Gastrocnemius medialis (tissue), 4 donors: Measurements from ENCODE around the gene LITAFD. TPM values are rescaled to one million over a fixed set of nuclear protein-coding genes. Genes with fewer than 3 reads are reported as not detected.

Experiments
- ATAC-seq, 2 donors: fragments of 150-250 bp; one replicate each; pipeline ENCODE4 v1.9.1; 2016
- DNase-seq, 2 donors: peaks; one replicate each; pipeline ENCODE4 v3.0.0-alpha.2; 2019
- H3K27ac ChIP-seq, 4 donors: fragments of 200-600 bp; sonication (generic); 1 replicate in 1 of 4; 2 replicates in 3 of 4; pipeline ENCODE4 v1.5.1; 2016 to 2018; ENCODE audit warnings: mild to moderate bottlenecking in 2 of 4, moderate library complexity in 1 of 4
- H3K27me3 ChIP-seq, 3 donors: fragments of 200-600 bp; sonication (generic) in 2 of 3; 1 replicate in 1 of 3; 2 replicates in 2 of 3; pipeline versions ENCODE4 v1.5.1 to v1.6.0; 2016 to 2019; ENCODE audit warnings: mild to moderate bottlenecking in 1 of 3, moderate library complexity in 1 of 3
- H3K36me3 ChIP-seq, 2 donors: fragments of 200-600 bp; sonication (generic) in 1 of 2; one replicate each; pipeline ENCODE4 v1.5.1; 2017 to 2018
- H3K4me1 ChIP-seq, 2 donors: fragments of 200-600 bp; sonication (generic) in 1 of 2; one replicate each; pipeline ENCODE4 v1.5.1; 2016 to 2017; ENCODE audit warnings: mild to moderate bottlenecking in 2 of 2
- H3K4me3 ChIP-seq, 4 donors: fragments of 200-600 bp; sonication (generic) in 3 of 4; 1 replicate in 1 of 4; 2 replicates in 3 of 4; pipeline ENCODE4 v1.5.1; 2016 to 2019; ENCODE audit warnings: mild to moderate bottlenecking in 2 of 4
- H3K9me3 ChIP-seq, 3 donors: fragments of 200-600 bp; sonication (generic) in 2 of 3; 1 replicate in 1 of 3; 2 replicates in 2 of 3; pipeline ENCODE4 v1.5.1; 2016 to 2019
- CTCF ChIP-seq, 5 experiments: fragments of 450-650 bp in 3 of 5; fragments of 200-600 bp in 2 of 5; sonication (generic) in 2 of 5; IDR thresholded peaks in 4 of 5; conservative IDR thresholded peaks in 1 of 5; 1 replicate in 4 of 5; 2 replicates in 1 of 5; pipeline ENCODE4 v1.5.1; 2016 to 2019; ENCODE audit warnings: antibody characterized with exemption in 5 of 5, mild to moderate bottlenecking in 3 of 5, moderate library complexity in 3 of 5
- POLR2A ChIP-seq, 2 donors: fragments of 450-650 bp; IDR thresholded peaks; one replicate each; pipeline ENCODE4 v1.6.1; 2017; ENCODE audit warnings: antibody characterized with exemption in 2 of 2, mild to moderate bottlenecking in 2 of 2, moderate library complexity in 2 of 2
- in situ Hi-C, 4 donors: fragments of 200-750 bp; cut with MboI; loops; one replicate each; pipeline versions ENCODE4 v1.15.0 to v1.8.0; 2017; ENCODE audit warnings: low sequenced_read_pairs in 4 of 4
- intact Hi-C: fragments of 100-400 bp; cut with DNase I; formaldehyde crosslinking; loops from one replicate; pipeline ENCODE4 v1.15.1; 2023; ENCODE audit warnings: low total_unique reads
- total RNA-seq, 4 donors: library from RNA; depleted of rRNA; stranded (reverse); fragments of >200 nt; gene quantifications; one replicate each; pipeline versions ENCODE4 v1.1.0 to v1.2.3, GENCODE V29; 2016

The LITAFD gene
- total RNA-seq, 4 donors from 2014 or later = not detected

GRCh38 chr16:8887431-8887765 is 5.2 kb downstream of the LITAFD start:
- Histone ChIP-seq H3K27ac (peak overlapping the region; percentile 59 to 81 (median 77)), H3K27me3 (peaks cover 0 to 8% (median 7%) of the 10 kb centered on the region in 3 donors), H3K9me3 (no peaks in the 10 kb centered on the region), H3K36me3 (peaks cover 0 to 22% of the 10 kb centered on the region in 2 donors), H3K4me3 (no peak overlapping the region), H3K4me1 (peaks cover 11 to 36% of the 10 kb centered on the region in 2 donors)
- TF ChIP-seq CTCF (IDR thresholded peaks at IDR 0.05 in 4 of 5, conservative IDR thresholded peaks at IDR 0.05 in 1 of 5) (no peak), POLR2A (IDR thresholded peaks at IDR 0.05) (no peak)
- in situ Hi-C loops (loop anchor here in 1 of 4 donors (25.0 kb wide), 1 partner anchor 225 kb away; the partner anchor contains the start of gene ABAT), intact Hi-C loops (loop anchor here (5.0 to 10.0 kb wide), 2 partner anchors 70 to 217 kb away; no protein-coding TSS in a partner anchor)
- DNase-seq (no peak), ATAC-seq (no peak)

GRCh38 chr16:8887952-8888560 is 5.9 kb downstream of the LITAFD start:
- intact Hi-C loops (loop anchor here (5.0 to 10.0 kb wide), 2 partner anchors 69 to 217 kb away; no protein-coding TSS in a partner anchor), in situ Hi-C loops (loop anchor here in 1 of 4 donors (25.0 kb wide), 1 partner anchor 226 kb away; the partner anchor contains the start of gene ABAT)
- no peak overlapping the region for H3K4me3 ChIP-seq
- peak overlapping the region; percentile 59 to 81 (median 77) for H3K27ac ChIP-seq
- H3K9me3 ChIP-seq = no peaks in the 10 kb centered on the region
- peak; percentile 91 to 96 for DNase-seq
- ATAC-seq = peak; percentile 68 to 76
- peaks cover 0 to 5% (median 3%) of the 10 kb centered on the region in 3 donors for H3K27me3 ChIP-seq
- H3K36me3 ChIP-seq = peaks cover 0 to 26% of the 10 kb centered on the region in 2 donors
- H3K4me1 ChIP-seq = peaks cover 17 to 36% of the 10 kb centered on the region in 2 donors
- TF ChIP-seq CTCF (IDR thresholded peaks at IDR 0.05 in 4 of 5, conservative IDR thresholded peaks at IDR 0.05 in 1 of 5) (no peak), POLR2A (IDR thresholded peaks at IDR 0.05) (peak in 1 of 2 donors; percentile 30)

- Histone ChIP-seq H3K9me3 (no peaks in the 10 kb centered on the region), H3K36me3 (peaks cover 0 to 38% of the 10 kb centered on the region in 2 donors), H3K4me1 (peaks cover 24 to 34% of the 10 kb centered on the region in 2 donors), H3K27me3 (peaks cover 0 to 2% (median 0%) of the 10 kb centered on the region in 3 donors), H3K4me3 (no peak overlapping the region), H3K27ac (peak overlapping the region; percentile 59 to 81 (median 77))
- TF ChIP-seq CTCF (IDR thresholded peaks at IDR 0.05 in 4 of 5, conservative IDR thresholded peaks at IDR 0.05 in 1 of 5) (no peak), POLR2A (IDR thresholded peaks at IDR 0.05) (no peak)
- ATAC-seq (no peak), DNase-seq (no peak)
- intact Hi-C loops (loop anchor here (5.0 to 10.0 kb wide), 2 partner anchors 68 to 216 kb away; no protein-coding TSS in a partner anchor), in situ Hi-C loops (loop anchor here in 1 of 4 donors (25.0 kb wide), 1 partner anchor 227 kb away; the partner anchor contains the start of gene ABAT)
These were observed 7.1 kb downstream of the LITAFD start for GRCh38 chr16:8888951-8889892.

- intact Hi-C loops = loop anchor here (5.0 to 10.0 kb wide), 3 partner anchors 42 to 215 kb away; no protein-coding TSS in a partner anchor
- ATAC-seq (no peak), DNase-seq (no peak)
- Histone ChIP-seq H3K9me3 (no peaks in the 10 kb centered on the region), H3K4me3 (no peak overlapping the region), H3K4me1 (peaks cover 24 to 26% of the 10 kb centered on the region in 2 donors), H3K36me3 (peaks cover 0 to 46% of the 10 kb centered on the region in 2 donors), H3K27ac (peak overlapping the region in 2 of 4 donors; percentile 75 to 81), H3K27me3 (no peaks in the 10 kb centered on the region)
- in situ Hi-C loops = loop anchor here in 1 of 4 donors (25.0 kb wide), 1 partner anchor 228 kb away; the partner anchor contains the start of gene ABAT
- TF ChIP-seq CTCF (IDR thresholded peaks at IDR 0.05 in 4 of 5, conservative IDR thresholded peaks at IDR 0.05 in 1 of 5) (no peak), POLR2A (IDR thresholded peaks at IDR 0.05) (no peak)
These were observed 7.9 kb downstream of the LITAFD start for GRCh38 chr16:8889893-8890548.
